GM08714 (cell line): ENCODE results near the gene GPR87.

Source experiments
- H3K4me3 ChIP-seq: fragments of 200-500 bp; sonication (Bioruptor generic); 2 replicates; pipeline ENCODE4 v1.5.1; 2014; ENCODE audit warnings: mild to moderate bottlenecking, low read length, inconsistent platforms
- ZNF274 ChIP-seq: IDR thresholded peaks from 2 replicates; pipeline ENCODE4 v1.6.1; 2012; ENCODE audit warnings: mild to moderate bottlenecking, low read depth, low read length

Gene GPR87

GRCh38 chr3:151283387-151283786 is 33.2 kb downstream of the GPR87 start:
- H3K4me3 ChIP-seq, result no peak overlapping the region
- no peak for TF ChIP-seq ZNF274

GRCh38 chr3:151282921-151283320 is 33.7 kb downstream of the GPR87 start:
- H3K4me3 ChIP-seq, result no peak overlapping the region
- TF ChIP-seq ZNF274, result no peak

GRCh38 chr3:151281671-151282324 is 34.8 kb downstream of the GPR87 start:
- H3K4me3 ChIP-seq, result no peak overlapping the region
- no peak for TF ChIP-seq ZNF274

GRCh38 chr3:151278230-151278629 is 38.4 kb downstream of the GPR87 start, which contains the start of gene P2RY14:
Gene P2RY14, minus strand, starts transcription at chr3:151278542. Its CDS starts 64,226 bp downstream, at chr3:151214316.
- H3K4me3 ChIP-seq, result no peak within 1 kb of the TSS

GRCh38 chr3:151276687-151277042 is 40.0 kb downstream of the GPR87 start:
- no peak for TF ChIP-seq ZNF274
- no peak overlapping the region; the same call in 1 of the 2 replicates for H3K4me3 ChIP-seq

More at GRCh38 chr3:151278230-151278629, 38.4 kb downstream of the GPR87 start, which contains the start of gene P2RY14:
- TF ChIP-seq ZNF274, result no peak

GRCh38 chr3:151276038-151276686 is 40.5 kb downstream of the GPR87 start:
- no peak for TF ChIP-seq ZNF274
- no peak overlapping the region; the same call in 1 of the 2 replicates for H3K4me3 ChIP-seq

GRCh38 chr3:151275091-151275490 is 41.5 kb downstream of the GPR87 start:
- no peak for TF ChIP-seq ZNF274
- no peak overlapping the region for H3K4me3 ChIP-seq

- H3K4me3 ChIP-seq, result no peak overlapping the region
- no peak for TF ChIP-seq ZNF274
Measured at GRCh38 chr3:151269631-151270030, 47.0 kb downstream of the GPR87 start.

- TF ChIP-seq ZNF274, result no peak
- no peak overlapping the region; the same call in 1 of the 2 replicates for H3K4me3 ChIP-seq
Measured at GRCh38 chr3:151268267-151269235, 48.1 kb downstream of the GPR87 start.

- H3K4me3 ChIP-seq, result no peak overlapping the region
- no peak for TF ChIP-seq ZNF274
Measured at GRCh38 chr3:151267066-151267465, 49.6 kb downstream of the GPR87 start.

GRCh38 chr3:151265866-151266265 is 50.8 kb downstream of the GPR87 start:
- TF ChIP-seq ZNF274, result no peak
- no peak overlapping the region for H3K4me3 ChIP-seq

GRCh38 chr3:151265166-151265565 is 51.5 kb downstream of the GPR87 start:
- TF ChIP-seq ZNF274, result no peak

GRCh38 chr3:151264605-151265004 is 52.0 kb downstream of the GPR87 start:
- H3K4me3 ChIP-seq, result no peak overlapping the region
- TF ChIP-seq ZNF274, result no peak

More at GRCh38 chr3:151265166-151265565, 51.5 kb downstream of the GPR87 start:
- no peak overlapping the region for H3K4me3 ChIP-seq

- TF ChIP-seq ZNF274, result no peak
- no peak overlapping the region for H3K4me3 ChIP-seq
Measured at GRCh38 chr3:151262871-151263525, 53.6 kb downstream of the GPR87 start.

GRCh38 chr3:151259664-151260063 is 57.0 kb downstream of the GPR87 start:
- H3K4me3 ChIP-seq, result no peak overlapping the region
- no peak for TF ChIP-seq ZNF274
